Panc1 (cell line): Measurements from ENCODE around the gene PPM1L. TPM values are rescaled to one million over a fixed set of nuclear protein-coding genes. Genes with fewer than 3 reads are reported as not detected.

Experiments
- ATAC-seq: fragments of 200-7000 bp; cut with Tn5 transposase; 2 replicates; pipeline ENCODE4 v1.9.1; 2020; ENCODE audit warnings: mild to moderate bottlenecking, moderate library complexity
- BruUV-seq: library from RNA; stranded (reverse); fragments of 400-500 nt; replicated peaks from 2 replicates; lab custom pipeline; 2021; lab: Mats Ljungman, UMichigan
- CTCF ChIA-PET: fragments of 300-600 bp; sonication (Branson Sonifier 250); formaldehyde crosslinking; loops from one replicate; lab custom pipeline; 2022; ENCODE audit warnings: antibody characterized with exemption; lab: Charles Lee
- POLR2A ChIA-PET: fragments of 300-600 bp; sonication (Branson Sonifier 250); formaldehyde crosslinking; loops from one replicate; lab custom pipeline; 2022; ENCODE audit warnings: antibody characterized with exemption; lab: Charles Lee
- DNase-seq: peaks from one replicate; pipeline ENCODE4 v3.0.0-alpha.2; 2010; ENCODE audit warnings: low read depth, low spot score
- H3K27ac ChIP-seq: 2 replicates; pipeline ENCODE4 v1.5.1; 2011; ENCODE audit warnings: mild to moderate bottlenecking, low read length, inconsistent platforms
- H3K27me3 ChIP-seq: fragments of 200-500 bp; sonication (Bioruptor generic); 2 replicates; pipeline ENCODE4 v1.6.0; 2014; ENCODE audit warnings: low read length, inconsistent platforms; ENCODE audit not compliant: control insufficient read depth, insufficient read depth
- H3K36me3 ChIP-seq: fragments of 200-500 bp; sonication (Bioruptor generic); 2 replicates; pipeline ENCODE4 v1.5.1; 2014; ENCODE audit warnings: inconsistent platforms, mild to moderate bottlenecking, low read length, moderate library complexity; ENCODE audit not compliant: control insufficient read depth, insufficient read depth
- H3K4me1 ChIP-seq: 2 replicates; pipeline ENCODE4 v1.5.1; 2011; ENCODE audit warnings: inconsistent platforms, mild to moderate bottlenecking, low read length, moderate library complexity; ENCODE audit not compliant: control insufficient read depth, insufficient read depth
- H3K4me3 ChIP-seq, 2 experiments: 2 replicates each; pipeline ENCODE4 v1.5.1; 2011 to 2012; ENCODE audit warnings: low read depth in 2 of 2, low read length in 2 of 2, mild to moderate bottlenecking in 2 of 2, inconsistent platforms in 1 of 2, moderate library complexity in 1 of 2
- H3K9me3 ChIP-seq: fragments of 200-500 bp; sonication (Bioruptor generic); 2 replicates; pipeline ENCODE4 v1.5.1; 2014; ENCODE audit warnings: low read depth, mild to moderate bottlenecking, inconsistent platforms, low read length, moderate library complexity; ENCODE audit not compliant: control insufficient read depth, insufficient read depth
- POLR2AphosphoS5 ChIP-seq: IDR thresholded peaks from 2 replicates; pipeline ENCODE4 v1.6.1; 2012; ENCODE audit warnings: mild to moderate bottlenecking, low read depth, low read length, moderate library complexity
- SIN3A ChIP-seq: IDR thresholded peaks from 2 replicates; pipeline ENCODE4 v1.6.1; 2012; ENCODE audit warnings: low read depth, mild to moderate bottlenecking, low read length, moderate library complexity, borderline replicate concordance; ENCODE audit not compliant: insufficient read depth
- TCF7L2 ChIP-seq: IDR thresholded peaks from 2 replicates; pipeline ENCODE4 v1.6.1; 2011; ENCODE audit warnings: mild to moderate bottlenecking, low read depth, low read length, inconsistent platforms
- in situ Hi-C: cut with HindIII; loops from 2 replicates; pipeline ENCODE4 v1.10.0; 2016; ENCODE audit warnings: low sequenced_read_pairs, low pct_unique_long_range_greater_than_20kb
- intact Hi-C: fragments of 100-400 bp; cut with micrococcal nuclease; formaldehyde crosslinking; loops from one replicate; pipeline ENCODE4 v1.10.0; 2022; ENCODE audit not compliant: unreplicated experiment
- total RNA-seq: library from RNA; stranded (reverse); gene quantifications from one replicate; pipeline ENCODE4 v1.2.1, GENCODE V29; 2021; ENCODE audit not compliant: unreplicated experiment
- TF ChIP-seq, protein P1 (sequence below): fragments of 450-650 bp; IDR thresholded peaks from 2 replicates; pipeline ENCODE4 v1.5.1; 2017; ENCODE audit warnings: mild to moderate bottlenecking
- TF ChIP-seq, protein P2 (sequence below), 2 experiments: IDR thresholded peaks; 2 replicates each; pipeline ENCODE4 v1.6.1; 2011 to 2012; ENCODE audit warnings: low read depth in 2 of 2, control low read depth in 1 of 2, low read length in 1 of 2, mild to moderate bottlenecking in 1 of 2, moderate library complexity in 1 of 2; ENCODE audit not compliant: insufficient read depth in 1 of 2

The PPM1L gene
- total RNA-seq, 1 experiment from 2014 or later = 23.8 TPM

- Histone ChIP-seq H3K27ac (no peak overlapping the region; the same call in 1 of the 2 replicates), H3K4me1 (no peaks in the 10 kb centered on the region)
- no peak for ATAC-seq
Observed at GRCh38 chr3:160773722-160774121, 17.7 kb downstream of the PPM1L start.

GRCh38 chr3:160774172-160774571 is 18.1 kb downstream of the PPM1L start:
- Histone ChIP-seq H3K27me3 (no peaks in the 10 kb centered on the region), H3K27ac (no peak overlapping the region; the same call in 1 of the 2 replicates), H3K4me1 (no peaks in the 10 kb centered on the region), H3K4me3 (no peak overlapping the region), H3K36me3 (no peaks in the 10 kb centered on the region), H3K9me3 (no peaks in the 10 kb centered on the region)
- TF ChIP-seq, protein P1, sequence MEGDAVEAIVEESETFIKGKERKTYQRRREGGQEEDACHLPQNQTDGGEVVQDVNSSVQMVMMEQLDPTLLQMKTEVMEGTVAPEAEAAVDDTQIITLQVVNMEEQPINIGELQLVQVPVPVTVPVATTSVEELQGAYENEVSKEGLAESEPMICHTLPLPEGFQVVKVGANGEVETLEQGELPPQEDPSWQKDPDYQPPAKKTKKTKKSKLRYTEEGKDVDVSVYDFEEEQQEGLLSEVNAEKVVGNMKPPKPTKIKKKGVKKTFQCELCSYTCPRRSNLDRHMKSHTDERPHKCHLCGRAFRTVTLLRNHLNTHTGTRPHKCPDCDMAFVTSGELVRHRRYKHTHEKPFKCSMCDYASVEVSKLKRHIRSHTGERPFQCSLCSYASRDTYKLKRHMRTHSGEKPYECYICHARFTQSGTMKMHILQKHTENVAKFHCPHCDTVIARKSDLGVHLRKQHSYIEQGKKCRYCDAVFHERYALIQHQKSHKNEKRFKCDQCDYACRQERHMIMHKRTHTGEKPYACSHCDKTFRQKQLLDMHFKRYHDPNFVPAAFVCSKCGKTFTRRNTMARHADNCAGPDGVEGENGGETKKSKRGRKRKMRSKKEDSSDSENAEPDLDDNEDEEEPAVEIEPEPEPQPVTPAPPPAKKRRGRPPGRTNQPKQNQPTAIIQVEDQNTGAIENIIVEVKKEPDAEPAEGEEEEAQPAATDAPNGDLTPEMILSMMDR = no peak
- TF ChIP-seq TCF7L2 = no peak
- no peak for TF ChIP-seq POLR2AphosphoS5
- no peak for TF ChIP-seq SIN3A
- TF ChIP-seq, protein P2, sequence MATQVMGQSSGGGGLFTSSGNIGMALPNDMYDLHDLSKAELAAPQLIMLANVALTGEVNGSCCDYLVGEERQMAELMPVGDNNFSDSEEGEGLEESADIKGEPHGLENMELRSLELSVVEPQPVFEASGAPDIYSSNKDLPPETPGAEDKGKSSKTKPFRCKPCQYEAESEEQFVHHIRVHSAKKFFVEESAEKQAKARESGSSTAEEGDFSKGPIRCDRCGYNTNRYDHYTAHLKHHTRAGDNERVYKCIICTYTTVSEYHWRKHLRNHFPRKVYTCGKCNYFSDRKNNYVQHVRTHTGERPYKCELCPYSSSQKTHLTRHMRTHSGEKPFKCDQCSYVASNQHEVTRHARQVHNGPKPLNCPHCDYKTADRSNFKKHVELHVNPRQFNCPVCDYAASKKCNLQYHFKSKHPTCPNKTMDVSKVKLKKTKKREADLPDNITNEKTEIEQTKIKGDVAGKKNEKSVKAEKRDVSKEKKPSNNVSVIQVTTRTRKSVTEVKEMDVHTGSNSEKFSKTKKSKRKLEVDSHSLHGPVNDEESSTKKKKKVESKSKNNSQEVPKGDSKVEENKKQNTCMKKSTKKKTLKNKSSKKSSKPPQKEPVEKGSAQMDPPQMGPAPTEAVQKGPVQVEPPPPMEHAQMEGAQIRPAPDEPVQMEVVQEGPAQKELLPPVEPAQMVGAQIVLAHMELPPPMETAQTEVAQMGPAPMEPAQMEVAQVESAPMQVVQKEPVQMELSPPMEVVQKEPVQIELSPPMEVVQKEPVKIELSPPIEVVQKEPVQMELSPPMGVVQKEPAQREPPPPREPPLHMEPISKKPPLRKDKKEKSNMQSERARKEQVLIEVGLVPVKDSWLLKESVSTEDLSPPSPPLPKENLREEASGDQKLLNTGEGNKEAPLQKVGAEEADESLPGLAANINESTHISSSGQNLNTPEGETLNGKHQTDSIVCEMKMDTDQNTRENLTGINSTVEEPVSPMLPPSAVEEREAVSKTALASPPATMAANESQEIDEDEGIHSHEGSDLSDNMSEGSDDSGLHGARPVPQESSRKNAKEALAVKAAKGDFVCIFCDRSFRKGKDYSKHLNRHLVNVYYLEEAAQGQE (IDR thresholded peaks at IDR 0.05; ENCODE audit: insufficient read depth in 1 of 2, low read depth in 2 of 2, low read length in 1 of 2) = no peak
- no peak for ATAC-seq
- no peak for DNase-seq
- no TSS peak for BruUV-seq
- intact Hi-C loops (no loop called here), in situ Hi-C loops (no loop called here)
- ChIA-PET POLR2A (no interaction called here), CTCF (no interaction called here)

More at GRCh38 chr3:160773722-160774121, 17.7 kb downstream of the PPM1L start:
- no peak for TF ChIP-seq TCF7L2
- no peak for TF ChIP-seq POLR2AphosphoS5
- no TSS peak for BruUV-seq
- H3K36me3 ChIP-seq = no peaks in the 10 kb centered on the region
- no peaks in the 10 kb centered on the region for H3K27me3 ChIP-seq
- in situ Hi-C loops = no loop called here
- no peak overlapping the region for H3K4me3 ChIP-seq
- CTCF ChIA-PET = no interaction called here
- no peaks in the 10 kb centered on the region for H3K9me3 ChIP-seq
- POLR2A ChIA-PET = no interaction called here
- DNase-seq = no peak
- intact Hi-C loops = no loop called here

DNA sequence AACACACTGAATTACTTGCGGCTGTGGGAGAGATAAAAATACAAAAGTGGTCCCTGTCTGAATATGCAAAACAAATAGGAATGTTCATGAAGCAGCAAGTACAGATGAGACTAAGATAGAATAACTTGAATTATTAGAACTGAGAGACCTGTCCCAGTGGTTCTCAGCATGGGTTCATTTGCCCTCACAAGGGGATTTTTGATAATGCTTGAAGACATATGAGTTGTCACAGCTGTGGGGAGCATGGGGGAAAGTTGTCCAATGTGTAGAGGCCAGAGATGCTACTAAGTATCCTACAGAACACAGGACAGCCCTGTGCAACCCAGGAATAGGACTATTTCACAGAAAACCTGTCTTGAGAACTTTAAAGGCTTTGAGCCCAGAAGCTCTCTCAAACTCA is 22.4 kb downstream of the PPM1L start:
- intact Hi-C loops = no loop called here
- CTCF ChIA-PET = no interaction called here

More for the DNA sequence above, 22.4 kb downstream of the PPM1L start:
- TF ChIP-seq TCF7L2 (no peak), POLR2AphosphoS5 (no peak), SIN3A (no peak)
- TF ChIP-seq, protein P2 (IDR thresholded peaks at IDR 0.05; ENCODE audit: insufficient read depth in 1 of 2, low read depth in 2 of 2, low read length in 1 of 2) = no peak
- TF ChIP-seq, protein P1 = no peak
- Histone ChIP-seq H3K36me3 (no peaks in the 10 kb centered on the region), H3K9me3 (no peaks in the 10 kb centered on the region), H3K4me1 (peaks cover 5% of the 10 kb centered on the region; the same call in 1 of the 2 replicates), H3K27me3 (no peaks in the 10 kb centered on the region), H3K27ac (no peak overlapping the region), H3K4me3 (no peak overlapping the region)
- in situ Hi-C loops = no loop called here
- DNase-seq = no peak
- no peak for ATAC-seq
- no TSS peak for BruUV-seq
- POLR2A ChIA-PET = no interaction called here
